HT1080 (cell line): ENCODE data around the gene SYT5. TPM values are rescaled to one million over a fixed set of nuclear protein-coding genes. Genes with fewer than 3 reads are reported as not detected.
"Not testable (repeated sequence)": the region's sequence is repeated elsewhere in the genome, so short reads cannot be mapped to it uniquely, and the experiment has no call there.

Experiments
- DNase-seq: peaks from one replicate; pipeline ENCODE4 v3.0.0-alpha.2; 2015; ENCODE audit warnings: low read depth
- total RNA-seq: library from RNA; depleted of rRNA; stranded (reverse); fragments of >200 nt; shearing (Covaris generic); gene quantifications from 2 replicates; pipeline ENCODE4 v1.2.3, GENCODE V29; 2014

SYT5 gene
- total RNA-seq, 1 experiment from 2014 or later: not detected

DNA sequence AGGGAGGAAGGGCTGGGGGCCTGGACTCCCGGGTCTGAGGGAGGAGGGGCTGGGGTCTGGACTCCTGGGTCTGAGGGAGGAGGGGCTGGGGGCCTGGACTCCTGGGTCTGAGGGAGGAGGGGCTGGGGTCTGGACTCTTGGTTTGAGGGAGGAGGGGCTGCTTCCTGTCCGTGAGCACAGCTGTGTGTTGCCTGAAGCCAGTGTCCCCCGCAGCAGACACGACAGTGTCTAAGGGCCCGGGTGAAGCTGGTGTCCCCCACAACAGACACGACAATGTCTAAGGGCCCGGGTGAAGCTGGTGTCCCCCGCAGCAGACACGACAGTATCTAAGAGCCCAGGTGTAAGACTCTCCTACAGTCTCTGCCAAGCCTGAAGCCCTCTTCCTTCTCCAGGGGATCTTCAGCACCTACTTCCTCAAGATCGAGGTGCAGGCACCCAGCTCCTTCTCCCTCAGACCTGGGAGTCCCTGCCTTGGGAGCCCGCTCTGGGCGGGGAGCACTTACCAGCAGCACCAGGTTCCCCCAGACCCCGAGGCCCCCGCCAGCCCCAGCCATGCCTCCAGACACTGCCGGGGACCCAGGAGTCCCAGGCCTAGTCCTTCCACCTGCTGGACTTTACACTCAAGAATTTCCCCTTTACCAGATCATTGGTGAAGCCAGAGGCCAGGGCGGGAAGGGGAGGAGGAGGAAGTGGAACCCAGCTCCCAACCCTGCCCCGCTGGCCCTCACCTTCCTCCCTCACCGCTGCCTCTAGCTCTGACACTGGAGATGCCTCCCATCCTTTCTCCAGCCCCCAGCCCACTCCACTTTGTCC is 29.0 kb upstream of the SYT5 start, which contains the start of gene PTPRH:
TSS of gene PTPRH (minus strand) at position 622 of the 813 bp plus-strand sequence. CDS start at position 554, 68 bp downstream.
- DNase-seq: no peak

DNA sequence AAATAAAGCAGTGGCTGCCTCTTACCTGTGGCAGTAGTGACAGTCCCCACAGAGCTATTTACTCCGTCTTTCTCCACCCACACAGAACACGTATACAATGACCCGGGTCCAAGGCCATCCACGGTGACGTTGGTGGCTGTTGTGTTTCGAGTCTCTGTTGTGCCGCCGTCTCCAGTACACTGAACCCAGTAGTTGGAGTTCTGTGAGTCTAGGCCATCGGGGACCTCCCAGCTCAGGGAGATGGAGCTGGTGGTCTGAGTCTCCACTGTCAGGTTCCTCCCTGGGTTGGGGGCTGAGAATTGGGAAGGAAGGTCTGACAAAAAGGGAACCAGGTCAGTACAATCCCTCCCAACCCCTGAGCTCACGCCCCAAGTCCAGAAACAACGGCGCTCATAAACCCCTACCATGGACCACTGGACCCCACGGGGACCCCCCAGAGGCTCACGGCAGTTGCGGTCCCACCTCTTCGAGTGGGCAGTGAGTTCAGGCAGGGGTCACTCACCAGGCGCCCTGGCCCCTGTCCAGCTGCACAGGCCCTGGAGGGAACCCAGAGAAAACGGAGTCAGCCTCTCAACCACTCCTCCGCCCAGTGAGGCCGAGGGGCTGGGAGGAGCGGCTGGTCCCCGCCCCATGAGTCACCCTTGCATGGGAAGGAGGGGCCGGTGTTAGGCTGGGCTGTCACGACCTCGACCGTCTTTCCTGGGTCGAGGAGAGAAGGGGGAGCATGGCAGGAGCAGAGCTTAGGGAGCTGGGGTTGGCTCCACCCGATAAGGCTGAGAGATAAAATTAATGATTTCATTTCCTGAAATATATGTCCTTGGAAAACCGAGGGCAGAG is 26.8 kb upstream of the SYT5 start:
- peak; percentile 88 for DNase-seq

DNA sequence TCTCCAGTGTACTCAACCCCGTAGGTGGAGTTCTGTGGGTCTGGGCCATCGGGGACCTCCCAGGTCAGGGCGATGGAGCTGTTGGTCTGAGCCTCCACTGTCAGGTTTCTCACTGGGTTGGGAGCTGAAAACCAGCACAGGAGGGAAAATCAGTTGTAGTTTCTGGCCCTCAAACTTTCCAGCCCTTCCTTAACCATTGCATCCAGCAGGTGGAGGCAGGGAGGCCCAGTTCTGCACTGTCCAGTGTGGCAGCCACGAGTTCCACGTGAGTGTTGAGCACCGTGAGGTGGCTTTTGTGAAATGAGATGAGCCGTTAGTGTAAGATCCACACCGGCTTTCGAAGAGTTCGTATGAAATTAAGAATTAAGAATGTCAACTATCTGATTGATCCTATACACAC is 22.1 kb upstream of the SYT5 start:
- not testable (repeated sequence) for DNase-seq

DNA sequence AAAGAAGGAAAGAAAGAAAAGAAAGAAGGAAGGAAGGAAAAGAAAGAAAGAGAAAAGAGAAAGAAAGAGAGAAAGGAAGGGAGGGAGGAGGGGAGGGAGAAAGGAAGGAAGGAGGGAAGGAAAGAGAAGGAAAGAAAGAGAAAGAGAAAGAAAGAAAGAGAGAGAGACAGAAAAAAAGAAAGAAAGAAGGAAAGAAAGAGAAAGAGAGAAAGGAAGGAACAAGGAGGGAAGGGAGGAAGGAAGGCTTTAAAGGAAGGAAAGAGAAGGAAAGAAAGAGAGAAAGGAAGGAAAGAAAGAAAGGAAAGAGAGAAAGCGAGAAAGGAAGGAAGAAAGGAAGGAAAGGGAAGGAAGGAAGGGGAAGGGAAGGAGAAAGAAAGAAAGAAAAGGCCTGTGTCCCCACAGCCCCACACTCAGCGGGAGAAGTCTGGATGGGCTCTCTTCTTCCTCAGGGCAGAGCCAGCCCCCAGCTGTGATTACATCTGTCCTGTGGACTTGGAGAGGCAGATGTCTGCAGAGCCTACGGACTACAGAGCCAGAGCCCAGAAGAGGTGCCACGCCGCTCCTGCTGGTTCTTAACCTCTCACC is 19.6 kb upstream of the SYT5 start:
- DNase-seq: no peak

DNA sequence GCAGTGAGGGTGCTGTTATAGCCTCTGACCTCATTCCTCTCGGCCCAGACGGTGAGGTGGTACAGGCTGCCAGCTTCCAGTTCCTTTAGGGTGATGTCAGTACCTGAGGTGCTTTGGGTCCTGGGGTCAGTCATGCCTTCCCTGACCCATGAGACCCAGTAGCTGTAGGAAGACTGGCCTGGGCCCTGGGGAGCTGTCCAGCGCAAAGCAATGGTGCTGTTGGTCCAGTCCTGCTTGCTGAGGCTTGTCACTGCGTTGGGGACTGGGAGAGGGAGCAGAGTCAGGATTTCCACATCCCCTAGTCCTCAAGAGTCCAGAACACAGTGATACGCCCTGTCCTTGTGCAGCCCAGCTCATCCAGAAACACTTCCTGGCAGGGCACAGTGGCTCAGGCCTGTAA is 18.6 kb upstream of the SYT5 start:
- DNase-seq: no peak

DNA sequence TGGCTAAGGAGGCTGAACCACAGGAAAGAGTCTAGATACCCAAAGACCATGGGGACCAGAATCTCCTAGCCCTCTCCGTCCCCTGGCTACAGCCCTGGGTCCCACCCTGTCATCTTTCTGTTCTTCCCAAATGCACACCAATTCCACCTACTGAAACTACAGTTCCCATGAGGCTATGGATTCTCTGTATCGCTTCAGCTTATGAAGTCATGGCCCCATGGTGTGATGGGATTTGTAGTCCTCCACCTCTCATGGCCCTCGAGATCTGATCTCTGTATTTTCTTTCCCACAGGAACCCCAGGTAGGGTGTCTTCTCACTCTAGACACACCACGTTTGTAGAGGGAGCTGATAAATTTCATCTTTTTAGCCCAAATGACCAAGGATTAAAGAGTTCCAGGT is 17.4 kb upstream of the SYT5 start:
- no peak for DNase-seq

DNA sequence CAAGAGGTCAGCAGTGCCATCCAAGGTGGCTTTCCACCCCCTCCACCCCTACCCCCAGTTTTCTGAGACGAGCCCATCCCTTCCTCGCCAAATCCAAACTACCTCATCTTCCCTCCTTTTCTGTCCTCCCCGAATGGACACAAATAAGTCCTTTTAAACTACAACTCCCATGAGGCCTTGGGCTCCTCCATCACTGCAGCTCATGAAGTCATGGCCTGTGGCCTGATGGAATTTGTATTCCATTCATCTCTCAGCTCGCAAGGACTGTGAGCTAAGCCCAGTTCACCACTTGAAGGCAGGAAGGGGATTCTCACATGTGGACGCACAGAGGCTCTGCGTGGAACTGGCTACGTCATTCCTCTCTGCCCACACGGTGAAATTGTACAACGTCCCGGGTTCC is 16.7 kb upstream of the SYT5 start:
- DNase-seq: peak; percentile 35

DNA sequence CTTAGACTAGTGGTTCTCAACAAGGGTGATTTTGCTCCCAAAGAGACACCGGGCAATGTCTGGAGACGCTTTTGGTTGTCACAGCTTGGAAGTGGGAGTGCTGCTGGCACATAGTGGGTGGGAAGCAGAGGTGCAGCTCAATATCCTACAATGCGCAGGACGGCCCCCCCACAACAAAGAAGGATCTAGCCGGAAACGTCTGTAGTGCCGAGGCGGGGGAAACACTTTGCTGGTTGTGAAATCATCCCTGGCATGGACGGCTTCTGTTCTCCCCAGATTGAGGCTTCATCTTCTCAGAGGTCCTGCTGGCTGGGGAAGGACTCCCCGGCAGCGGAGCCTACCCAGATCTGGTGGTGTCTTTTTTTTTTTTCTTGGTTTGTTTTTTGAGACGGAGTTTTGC is 13.4 kb upstream of the SYT5 start:
- DNase-seq: no peak

DNA sequence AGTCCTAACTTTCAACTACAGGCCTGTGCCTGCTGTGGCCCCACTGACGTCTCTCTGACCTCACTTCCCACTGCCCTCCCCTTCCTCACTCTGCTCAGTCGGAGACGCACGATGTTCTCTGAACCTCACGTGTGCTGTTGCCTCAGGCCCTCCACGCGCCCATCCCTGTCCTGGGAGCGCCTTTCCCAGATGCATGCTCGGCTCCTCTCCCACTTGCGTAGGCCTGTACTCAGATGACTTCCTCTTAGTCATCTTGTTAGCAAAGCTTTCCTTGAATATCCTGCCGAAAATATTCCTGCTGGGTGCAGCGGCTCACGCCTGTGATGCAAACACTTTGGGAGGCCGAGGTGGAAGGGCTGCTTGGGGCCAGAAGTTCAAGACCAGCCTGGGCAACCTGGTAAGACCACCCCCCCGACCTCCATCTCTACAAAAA is 9.3 kb upstream of the SYT5 start:
- DNase-seq: peak; percentile 96

DNA sequence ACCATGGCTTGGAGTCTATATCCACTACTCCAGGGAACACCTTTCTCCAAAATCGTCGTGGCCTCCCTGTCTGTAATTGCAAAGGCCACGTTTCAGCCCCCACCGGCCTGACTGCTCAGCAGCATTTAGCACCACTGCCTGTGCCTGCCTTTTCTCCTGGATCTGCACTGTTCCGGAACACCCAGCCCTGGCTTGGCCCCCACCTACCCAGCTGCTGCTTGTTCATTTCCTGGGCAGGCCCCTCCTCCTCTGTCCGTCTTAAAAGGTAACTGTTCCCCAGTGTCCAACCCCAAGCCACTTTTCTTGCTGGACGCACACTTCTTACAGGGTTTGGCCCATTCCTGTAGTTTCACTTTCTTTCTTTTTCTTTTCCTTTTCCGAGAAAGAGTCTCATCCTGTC is 8.5 kb upstream of the SYT5 start:
- peak; percentile 54 for DNase-seq

DNA sequence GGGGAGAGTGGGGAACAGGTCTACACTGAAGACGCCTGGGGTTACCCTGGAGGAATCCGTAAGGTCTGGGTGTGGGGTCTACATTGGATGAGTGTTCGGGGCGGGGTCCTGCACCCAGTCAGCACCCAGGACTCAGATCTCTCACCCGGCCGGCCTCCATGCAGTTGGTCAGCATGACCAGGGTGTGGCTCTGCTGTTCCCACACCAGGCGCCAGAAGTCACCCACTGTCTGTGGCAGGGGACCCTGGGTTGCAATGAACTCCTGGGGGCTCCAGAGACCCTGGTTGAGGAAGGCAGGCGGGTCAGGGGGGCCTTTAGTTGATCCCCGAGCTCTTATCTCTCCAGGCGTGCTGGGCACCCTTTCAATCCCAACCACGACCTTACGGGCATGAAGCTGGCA is 6.0 kb upstream of the SYT5 start:
- no peak for DNase-seq

DNA sequence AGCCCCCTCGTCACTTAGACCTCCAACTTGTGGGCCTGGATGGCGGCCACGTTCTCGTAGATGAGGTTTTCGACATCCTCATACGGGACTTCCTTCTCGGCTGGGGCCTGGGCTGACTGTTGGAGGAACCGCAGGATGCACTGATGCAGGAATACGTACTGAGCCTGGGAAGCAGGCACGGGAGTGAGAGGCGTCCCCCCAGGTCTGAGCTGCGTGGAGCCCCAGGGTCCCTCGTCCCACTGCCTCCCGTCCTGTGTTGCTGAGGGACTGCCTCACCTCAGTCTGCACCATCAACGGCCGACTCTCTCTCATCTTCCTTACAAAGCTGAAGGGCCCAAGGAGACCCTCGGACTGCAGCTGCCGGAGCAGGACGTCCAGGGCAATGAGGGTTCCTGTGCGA is 1.7 kb upstream of the SYT5 start:
- no peak for DNase-seq

DNA sequence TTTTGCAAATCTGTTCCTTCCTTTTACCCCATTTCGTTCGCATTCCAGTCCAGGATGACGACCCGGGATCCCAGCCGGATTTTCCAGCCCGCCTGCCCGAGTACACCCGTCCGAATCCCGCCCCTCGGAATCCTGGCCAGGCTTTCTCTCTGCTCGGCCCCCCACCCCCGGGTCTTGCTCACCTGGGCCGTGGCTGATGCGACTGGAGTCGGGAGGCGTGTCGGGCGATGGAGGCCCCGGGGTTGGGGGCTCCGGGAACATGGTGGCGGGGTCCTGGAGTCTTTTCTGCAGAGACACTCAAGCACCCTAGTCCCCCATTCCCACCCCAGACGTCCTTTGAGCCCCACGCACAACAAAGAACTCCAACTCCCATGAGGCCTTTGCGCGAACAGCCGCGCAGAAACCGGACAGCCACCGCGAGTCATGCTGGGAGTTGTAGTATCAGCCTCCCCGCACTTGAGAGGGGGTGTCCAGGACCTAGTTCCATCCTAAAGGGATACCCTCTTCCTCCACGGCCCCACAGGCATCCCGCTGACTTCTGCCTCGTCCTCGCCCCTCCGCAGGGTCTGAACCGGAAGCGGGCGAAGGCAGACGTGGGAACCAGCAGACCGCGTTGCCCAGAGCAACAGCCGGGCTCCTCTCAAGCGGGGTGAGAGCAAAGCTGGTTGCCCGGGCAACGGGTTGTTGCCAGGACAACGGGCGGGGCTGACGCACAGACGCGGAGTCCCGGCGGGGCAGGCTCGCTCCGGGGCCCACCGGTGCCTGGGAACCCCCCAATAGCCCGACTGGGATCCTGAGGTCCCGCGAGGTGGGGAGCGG is 1.1 kb downstream of the SYT5 start:
- peak; percentile 71 for DNase-seq

DNA sequence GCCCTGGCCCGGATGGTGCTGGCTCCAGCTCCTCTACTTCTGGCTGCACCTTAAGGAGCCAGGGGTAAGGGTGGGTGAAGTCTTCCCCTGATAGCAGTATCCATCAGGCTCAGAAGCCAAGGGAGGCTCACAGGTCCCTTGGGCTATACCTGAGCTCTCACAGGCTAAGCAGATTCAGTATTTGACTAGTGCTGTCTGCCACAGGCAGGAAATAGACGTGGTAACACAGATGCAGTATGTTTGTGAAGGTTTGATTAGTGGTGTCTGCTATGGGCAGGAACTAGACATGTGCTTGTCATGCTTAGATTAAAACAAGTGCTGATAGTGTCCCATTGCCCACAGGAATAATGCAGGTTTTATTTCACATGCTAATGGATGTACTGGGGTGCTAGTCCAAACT is 4.0 kb downstream of the SYT5 start:
- no peak for DNase-seq

DNA sequence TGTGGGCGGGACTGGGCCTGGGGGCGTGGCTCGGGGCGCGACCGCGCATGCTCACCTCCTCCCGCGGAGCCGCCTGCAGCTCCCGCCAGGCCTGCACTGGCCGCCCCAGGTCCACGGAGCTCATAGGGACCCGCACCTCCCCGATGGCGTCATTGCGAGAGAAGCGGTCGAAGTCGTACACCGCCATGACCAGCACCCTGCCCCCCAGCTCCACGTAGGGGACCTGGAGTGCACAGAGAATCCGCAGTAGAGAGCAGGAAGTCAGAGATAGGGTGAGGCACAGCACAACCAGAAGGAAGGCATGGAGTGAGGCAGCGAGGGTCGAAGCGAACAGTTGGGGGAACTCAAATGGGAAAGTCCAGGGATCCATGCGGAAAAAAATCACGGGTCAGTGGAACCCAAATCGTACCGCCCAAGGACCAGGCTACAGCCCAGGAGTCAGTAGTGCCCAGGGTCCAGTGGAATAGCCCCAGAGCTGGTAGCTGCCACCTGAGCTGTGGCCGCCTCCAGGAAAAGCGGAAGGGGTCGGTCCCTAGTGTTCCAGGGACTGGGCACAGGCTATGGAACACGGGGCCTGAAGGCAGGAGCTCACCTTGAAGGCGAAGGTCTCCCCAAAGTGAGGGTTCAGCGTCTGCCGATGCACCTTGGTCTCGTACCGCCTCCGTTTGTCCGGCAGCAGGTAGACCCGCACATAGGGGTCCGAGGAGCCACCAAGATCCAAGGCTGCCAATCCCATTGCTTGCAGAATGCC is 4.8 kb downstream of the SYT5 start:
- no peak for DNase-seq

DNA sequence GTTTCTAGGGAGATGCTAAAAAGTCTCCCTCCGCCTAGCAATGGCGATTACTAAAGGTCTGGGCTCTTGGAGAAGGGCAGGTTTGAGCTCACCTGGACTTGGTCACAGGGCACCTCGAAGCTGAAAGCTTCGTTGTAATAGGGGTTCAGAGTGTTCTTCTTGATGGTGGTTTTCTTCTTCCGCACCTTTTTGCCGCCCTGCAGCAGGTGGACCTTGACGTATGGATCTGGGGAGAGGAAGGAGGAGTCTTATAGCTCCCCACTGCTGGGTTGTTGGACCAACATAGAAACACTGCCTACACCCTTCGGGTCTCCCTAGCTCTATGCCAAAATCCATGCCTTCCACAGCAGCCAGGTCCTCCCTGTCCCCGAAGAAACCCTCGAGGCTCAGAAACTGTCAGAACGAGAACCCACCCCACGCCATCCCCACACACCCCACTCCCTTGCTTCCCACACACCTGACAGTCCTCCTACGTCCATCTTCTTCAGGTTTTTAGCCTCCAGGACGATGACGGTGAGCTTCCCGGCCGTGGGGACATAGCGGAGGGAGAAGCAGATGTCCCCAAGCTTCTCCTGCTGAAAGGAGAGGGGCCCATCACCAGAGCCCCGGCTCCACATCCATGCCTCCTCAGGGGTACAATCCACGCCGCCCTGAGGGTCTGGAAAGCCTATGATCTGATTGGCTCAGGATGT is 5.5 kb downstream of the SYT5 start:
- DNase-seq: no peak

DNA sequence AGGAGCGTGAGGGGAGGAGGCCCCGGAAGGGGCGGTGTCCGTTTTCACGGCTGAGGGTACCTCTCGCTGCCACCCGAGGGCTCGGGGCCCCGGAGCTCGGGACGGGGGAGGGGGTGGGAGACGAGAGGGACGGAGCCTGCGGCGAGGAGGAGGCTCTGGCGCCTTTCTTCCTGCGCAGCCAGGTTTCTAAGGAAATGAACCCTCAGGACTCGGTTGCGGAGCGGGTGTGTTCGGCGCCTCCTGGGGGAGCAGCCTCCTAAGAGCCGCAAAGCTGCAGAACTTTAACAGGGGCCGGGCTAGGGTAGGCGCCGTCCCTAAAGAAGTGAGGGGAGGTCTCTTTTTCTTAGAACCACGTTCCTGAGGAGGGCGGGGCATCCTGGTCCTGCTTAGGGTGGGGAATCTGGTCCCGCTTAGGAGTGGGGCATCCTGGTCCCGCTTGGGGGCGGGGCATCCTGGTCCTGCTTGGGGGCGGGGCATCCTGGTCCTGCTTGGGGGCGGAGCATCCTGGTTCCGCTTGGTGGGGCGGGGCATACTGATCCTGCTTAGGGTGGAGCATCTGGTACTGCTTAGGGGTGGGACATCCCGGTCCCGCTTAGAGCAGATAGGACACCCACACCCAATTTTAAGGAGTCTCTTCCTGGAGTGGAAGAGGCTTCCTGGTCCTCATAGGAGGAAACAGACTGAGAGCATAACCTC is 6.2 kb downstream of the SYT5 start:
- DNase-seq: peak; percentile 25

DNA sequence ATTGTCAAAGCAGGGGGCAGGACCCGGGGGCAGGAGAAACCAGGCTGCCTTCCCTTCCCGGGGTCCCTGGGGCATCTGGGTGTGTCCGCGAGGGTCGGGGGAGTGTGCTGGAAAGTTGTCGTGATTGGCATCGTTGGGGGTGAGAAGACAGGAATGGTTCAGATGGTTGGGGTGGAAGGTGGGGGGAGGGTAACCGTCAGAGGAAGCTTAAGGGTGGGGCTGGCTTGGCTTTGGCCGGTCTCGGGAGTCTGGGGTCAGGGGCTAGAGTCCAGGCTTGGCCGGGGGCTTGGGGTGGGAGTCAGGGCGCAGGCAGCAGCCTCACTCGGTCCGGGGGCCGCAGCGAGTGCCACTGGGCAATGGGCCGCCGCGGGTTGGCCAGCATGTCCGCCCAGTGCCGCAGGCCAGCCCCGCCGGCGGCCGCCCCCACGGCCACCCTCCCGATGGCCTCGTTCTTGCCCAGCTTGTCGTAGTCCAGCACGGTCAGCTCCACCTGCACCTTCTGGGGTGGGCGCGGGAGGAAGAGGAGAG is 6.8 kb downstream of the SYT5 start:
- DNase-seq: no peak

DNA sequence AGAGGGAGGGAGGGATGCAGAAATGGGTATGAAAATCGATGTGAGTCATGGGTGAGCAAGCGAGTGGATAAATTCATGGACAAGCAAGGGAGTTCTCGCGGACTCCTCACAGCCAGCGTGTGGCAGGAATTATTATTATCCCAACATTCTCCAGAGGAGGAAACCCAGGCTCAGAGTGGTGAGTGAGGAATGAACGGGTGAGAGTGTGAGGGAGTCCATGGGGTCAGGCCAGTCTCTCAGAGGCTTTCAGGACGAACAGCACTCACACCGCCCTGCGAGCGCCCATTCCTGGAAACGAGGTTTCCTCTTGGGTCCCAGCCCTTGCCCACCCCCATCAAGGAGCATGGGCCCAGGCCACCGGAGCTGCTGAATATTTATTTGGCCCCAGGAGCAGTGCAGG is 7.3 kb downstream of the SYT5 start:
- DNase-seq: peak; percentile 57
